Neuronal stem cell (in vitro differentiated cells): Measurements from ENCODE around the gene GRM1.

Source experiments
- DNase-seq: peaks from one replicate; pipeline ENCODE4 v3.0.0-alpha.2; 2013; ENCODE audit warnings: low spot score
- H2AFZ ChIP-seq: one replicate; pipeline ENCODE4 v1.6.1; 2013; ENCODE audit warnings: mild to moderate bottlenecking, low read length, inconsistent platforms
- H2AK5ac ChIP-seq: 2 replicates; pipeline ENCODE4 v1.6.1; 2013; ENCODE audit warnings: low read depth, mild to moderate bottlenecking, inconsistent platforms, low read length, moderate library complexity, mixed read lengths
- H2BK120ac ChIP-seq: 2 replicates; pipeline ENCODE4 v1.6.1; 2013; ENCODE audit warnings: low read depth, mild to moderate bottlenecking, inconsistent platforms, low read length, moderate library complexity, mixed read lengths
- H2BK12ac ChIP-seq: one replicate; pipeline ENCODE4 v1.6.1; 2013; ENCODE audit warnings: low read length, inconsistent platforms
- H2BK15ac ChIP-seq: 2 replicates; pipeline ENCODE4 v1.6.1; 2013; ENCODE audit warnings: mild to moderate bottlenecking, low read length, inconsistent platforms, mixed read lengths
- H2BK5ac ChIP-seq: one replicate; pipeline ENCODE4 v1.6.1; 2013; ENCODE audit warnings: inconsistent platforms, mild to moderate bottlenecking, low read length, moderate library complexity
- H3K14ac ChIP-seq: one replicate; pipeline ENCODE4 v1.6.1; 2013; ENCODE audit warnings: low read length, inconsistent platforms
- H3K18ac ChIP-seq: 2 replicates; pipeline ENCODE4 v1.6.1; 2013; ENCODE audit warnings: low read length, inconsistent platforms
- H3K23ac ChIP-seq: 2 replicates; pipeline ENCODE4 v1.6.1; 2013; ENCODE audit warnings: low read depth, mild to moderate bottlenecking, mixed read lengths, low read length, inconsistent platforms; ENCODE audit not compliant: poor library complexity
- H3K27ac ChIP-seq: replicated peaks from 3 replicates; pipeline ENCODE4 v1.5.1; 2013; ENCODE audit warnings: low read length, inconsistent platforms
- H3K27me3 ChIP-seq, 3 experiments: 2 replicates each; pipeline ENCODE4 v1.6.1; 2013; ENCODE audit warnings: low read length in 3 of 3, mild to moderate bottlenecking in 2 of 3, inconsistent platforms in 1 of 3, low read depth in 1 of 3, mixed read lengths in 1 of 3, moderate library complexity in 1 of 3; ENCODE audit not compliant: control insufficient read depth in 3 of 3, insufficient read depth in 3 of 3
- H3K36me3 ChIP-seq, 2 donors: replicated peaks in 1 of 2; 2 replicates each; pipeline ENCODE4 v1.6.1; 2013; ENCODE audit warnings: low read length in 2 of 2; ENCODE audit not compliant: control insufficient read depth in 2 of 2, insufficient read depth in 2 of 2
- H3K4ac ChIP-seq: 2 replicates; pipeline ENCODE4 v1.6.1; 2013; ENCODE audit warnings: inconsistent platforms, mild to moderate bottlenecking, low read length, moderate library complexity
- H3K4me1 ChIP-seq, 2 donors: 1 replicate in 1 of 2; 2 replicates in 1 of 2; pipeline ENCODE4 v1.6.1; 2013; ENCODE audit warnings: low read length in 2 of 2, low read depth in 1 of 2; ENCODE audit not compliant: control insufficient read depth in 2 of 2, insufficient read depth in 1 of 2
- H3K4me2 ChIP-seq: one replicate; pipeline ENCODE4 v1.6.1; 2013; ENCODE audit warnings: mild to moderate bottlenecking, low read length, inconsistent platforms; ENCODE audit not compliant: insufficient read depth, poor library complexity, severe bottlenecking
- H3K4me3 ChIP-seq, 2 donors: 2 replicates each; pipeline ENCODE4 v1.5.1; 2013; ENCODE audit warnings: low read length in 2 of 2, mild to moderate bottlenecking in 2 of 2, inconsistent platforms in 1 of 2, moderate library complexity in 1 of 2
- H3K79me1 ChIP-seq: one replicate; pipeline ENCODE4 v1.6.1; 2013; ENCODE audit warnings: low read depth, mild to moderate bottlenecking, inconsistent platforms, low read length, moderate library complexity
- H3K9ac ChIP-seq: one replicate; pipeline ENCODE4 v1.6.1; 2013; ENCODE audit warnings: mild to moderate bottlenecking, low read depth, low read length, inconsistent platforms; ENCODE audit not compliant: poor library complexity
- H3K9me3 ChIP-seq, 2 donors: replicated peaks in 1 of 2; 2 replicates each; pipeline versions ENCODE3 to v1.6.1; 2013; ENCODE audit warnings: low read length in 2 of 2, mild to moderate bottlenecking in 2 of 2, inconsistent platforms in 1 of 2, low read depth in 1 of 2, mixed read lengths in 1 of 2, moderate library complexity in 1 of 2; ENCODE audit not compliant: control insufficient read depth in 2 of 2, insufficient read depth in 1 of 2
- H4K8ac ChIP-seq: one replicate; pipeline ENCODE4 v1.6.1; 2013; ENCODE audit warnings: low read depth, mild to moderate bottlenecking, inconsistent platforms, low read length, moderate library complexity
- H4K91ac ChIP-seq: one replicate; pipeline ENCODE4 v1.6.1; 2013; ENCODE audit warnings: low read length, low read depth, mild to moderate bottlenecking, inconsistent platforms; ENCODE audit not compliant: poor library complexity
- WGBS, 2 donors: extraction: QIAGEN DNeasy Blood & Tissue Kit; methylation state at CpG; one replicate each; pipeline ENCODE4 v1.1.7; 2013; ENCODE audit warnings: missing lambda C conversion rate in 2 of 2, mixed read lengths in 1 of 2; ENCODE audit not compliant: insufficient read length in 2 of 2, insufficient replicate concordance in 1 of 2; ENCODE audit errors: extremely low coverage in 2 of 2; 5-methylcytosine and 5-hydroxymethylcytosine counted together

GRM1 gene

DNA sequence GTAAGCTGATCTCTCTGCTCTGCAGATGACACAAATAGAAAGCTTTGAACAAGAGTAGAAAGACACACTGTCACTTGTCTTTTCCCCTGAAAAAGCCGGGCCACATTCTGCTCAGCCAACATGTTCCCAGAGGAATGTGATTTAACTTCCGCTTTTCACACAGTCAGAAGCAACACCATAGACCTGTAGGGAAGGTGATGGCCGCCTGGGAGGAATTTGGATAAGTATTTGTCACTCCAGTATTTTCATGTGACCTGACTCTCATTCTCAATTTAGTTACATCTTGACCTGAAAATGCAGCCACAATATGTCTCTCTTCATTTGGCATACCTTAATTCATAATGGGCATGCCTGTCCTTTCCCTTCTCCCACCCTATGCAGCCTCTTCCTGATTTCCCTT, 2.0 kb upstream of the GRM1 start:
- H3K27me3 ChIP-seq = peaks cover 0 to 27% (median 16%) of the 10 kb centered on the region in 3 experiments

DNA sequence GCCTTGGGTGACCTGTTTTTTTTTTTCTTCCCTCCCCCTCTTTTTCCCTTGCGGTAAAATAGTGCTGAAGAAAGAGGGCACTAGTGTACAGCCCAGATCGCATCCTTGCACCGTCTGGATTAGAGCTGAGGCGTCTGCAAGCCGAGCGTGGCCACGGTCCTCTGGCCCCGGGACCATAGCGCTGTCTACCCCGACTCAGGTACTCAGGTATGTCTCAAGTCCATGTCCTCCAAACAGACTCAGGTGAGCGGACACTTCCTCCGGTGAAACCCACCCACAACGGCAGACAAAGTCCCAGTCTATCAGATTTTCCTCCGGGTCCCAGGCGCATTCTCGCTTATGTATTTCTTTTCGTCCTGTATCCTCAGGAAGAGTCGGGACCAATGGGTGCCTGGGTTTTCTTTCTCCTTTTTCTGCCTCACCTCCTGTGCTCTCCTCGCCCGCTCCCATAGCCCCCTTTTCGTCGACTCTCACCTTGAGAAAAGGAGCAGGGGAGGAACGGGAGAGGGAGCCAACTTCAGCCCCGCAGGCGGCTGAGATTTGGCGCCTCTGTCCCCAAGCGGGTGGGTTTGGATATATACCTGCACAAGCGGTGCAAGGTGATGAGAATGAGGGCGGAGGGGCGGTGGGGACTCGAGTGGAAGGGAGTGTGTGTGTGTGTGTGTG, 1.1 kb upstream of the GRM1 start:
- Histone ChIP-seq H2AK5ac (no peak overlapping the region), H3K27me3 (peaks cover 0 to 32% (median 16%) of the 10 kb centered on the region in 3 experiments), H3K23ac (no peak overlapping the region), H3K36me3 (no peaks in the 10 kb centered on the region), H3K9ac (no peak overlapping the region), H3K4ac (no peak overlapping the region), H3K79me1 (no peaks in the 10 kb centered on the region), H2BK12ac (no peak overlapping the region), H3K18ac (no peak overlapping the region), H3K4me1 (peaks cover 0 to 5% of the 10 kb centered on the region in 2 donors), H4K91ac (no peak overlapping the region), H3K14ac (no peak overlapping the region), H3K4me3 (peak overlapping the region; percentile 21 to 71), H2BK5ac (no peak overlapping the region), H2BK15ac (no peak overlapping the region), H2BK120ac (no peak overlapping the region), H4K8ac (no peak overlapping the region), H3K27ac (no peak overlapping the region), H3K9me3 (no peaks in the 10 kb centered on the region), H3K4me2 (peak overlapping the region; percentile 65), H2AFZ (peak overlapping the region; percentile 54)
- peak; percentile 36 for DNase-seq
- no CpG with 5 or more reads among the region's 31 CpGs for WGBS, 2 donors

More for the DNA sequence above, 2.0 kb upstream of the GRM1 start:
- DNase-seq = no peak
- no peak overlapping the region for H2BK15ac ChIP-seq
- H2AFZ ChIP-seq = no peak overlapping the region
- H3K27ac ChIP-seq = no peak overlapping the region
- H2BK120ac ChIP-seq = no peak overlapping the region
- H2BK12ac ChIP-seq = no peak overlapping the region
- no peak overlapping the region for H3K14ac ChIP-seq
- H2BK5ac ChIP-seq = no peak overlapping the region
- no peak overlapping the region for H4K8ac ChIP-seq
- WGBS, 2 donors = no CpG with 5 or more reads among the region's 3 CpGs
- no peak overlapping the region for H4K91ac ChIP-seq
- no peaks in the 10 kb centered on the region for H3K79me1 ChIP-seq
- H3K23ac ChIP-seq = no peak overlapping the region
- no peaks in the 10 kb centered on the region for H3K36me3 ChIP-seq
- H3K9me3 ChIP-seq = no peaks in the 10 kb centered on the region
- no peak overlapping the region for H3K4ac ChIP-seq
- H3K9ac ChIP-seq = no peak overlapping the region
- no peak overlapping the region for H3K4me2 ChIP-seq
- H2AK5ac ChIP-seq = no peak overlapping the region
- peaks cover 0 to 5% of the 10 kb centered on the region in 2 donors for H3K4me1 ChIP-seq
- H3K18ac ChIP-seq = no peak overlapping the region
- H3K4me3 ChIP-seq = no peak overlapping the region

DNA sequence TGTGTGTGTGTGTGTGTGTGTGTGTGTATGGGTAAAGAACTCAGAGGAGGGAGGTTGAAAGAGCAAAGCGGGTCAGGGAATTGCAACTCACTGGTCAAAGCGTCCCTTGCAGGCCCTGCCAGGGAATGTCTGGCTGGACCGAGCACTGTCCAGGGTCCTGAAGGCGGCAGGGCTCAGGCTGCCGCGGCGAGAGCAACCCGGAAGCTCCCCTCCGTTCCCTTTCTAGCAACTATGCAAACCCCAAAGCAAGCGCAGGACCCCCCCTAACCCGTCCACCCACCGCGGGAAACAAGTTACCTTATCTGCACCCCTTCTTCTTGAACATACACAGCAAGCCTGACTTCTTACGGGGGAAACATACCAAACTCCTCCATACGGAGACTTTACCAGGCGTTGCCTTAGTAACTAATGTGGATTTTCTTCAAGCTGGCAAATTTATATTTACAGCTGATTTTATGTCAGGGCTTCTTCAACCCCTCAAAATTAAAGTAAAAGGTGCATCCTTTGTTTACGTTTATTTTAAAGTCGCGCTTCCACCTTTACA, 538 bp upstream of the GRM1 start:
- H2AFZ ChIP-seq = peak overlapping the region; percentile 54
- H4K8ac ChIP-seq = no peak overlapping the region
- no peak overlapping the region for H2AK5ac ChIP-seq
- no peak overlapping the region for H3K18ac ChIP-seq
- DNase-seq = peak; percentile 77
- H2BK15ac ChIP-seq = no peak overlapping the region
- no peak overlapping the region for H3K14ac ChIP-seq
- no peaks in the 10 kb centered on the region for H3K36me3 ChIP-seq
- H3K4me3 ChIP-seq = peak overlapping the region; percentile 21 to 71
- H3K4ac ChIP-seq = no peak overlapping the region
- no peaks in the 10 kb centered on the region for H3K9me3 ChIP-seq
- H2BK120ac ChIP-seq = no peak overlapping the region
- no peak overlapping the region for H3K27ac ChIP-seq
- peaks cover 0 to 5% of the 10 kb centered on the region in 2 donors for H3K4me1 ChIP-seq
- H2BK5ac ChIP-seq = no peak overlapping the region
- peak overlapping the region; percentile 65 for H3K4me2 ChIP-seq
- peaks cover 0 to 32% (median 16%) of the 10 kb centered on the region in 3 experiments for H3K27me3 ChIP-seq
- H2BK12ac ChIP-seq = no peak overlapping the region
- H3K9ac ChIP-seq = no peak overlapping the region
- no peak overlapping the region for H3K23ac ChIP-seq
- H3K79me1 ChIP-seq = no peaks in the 10 kb centered on the region
- no CpG with 5 or more reads among the region's 19 CpGs for WGBS, 2 donors
- H4K91ac ChIP-seq = no peak overlapping the region

DNA sequence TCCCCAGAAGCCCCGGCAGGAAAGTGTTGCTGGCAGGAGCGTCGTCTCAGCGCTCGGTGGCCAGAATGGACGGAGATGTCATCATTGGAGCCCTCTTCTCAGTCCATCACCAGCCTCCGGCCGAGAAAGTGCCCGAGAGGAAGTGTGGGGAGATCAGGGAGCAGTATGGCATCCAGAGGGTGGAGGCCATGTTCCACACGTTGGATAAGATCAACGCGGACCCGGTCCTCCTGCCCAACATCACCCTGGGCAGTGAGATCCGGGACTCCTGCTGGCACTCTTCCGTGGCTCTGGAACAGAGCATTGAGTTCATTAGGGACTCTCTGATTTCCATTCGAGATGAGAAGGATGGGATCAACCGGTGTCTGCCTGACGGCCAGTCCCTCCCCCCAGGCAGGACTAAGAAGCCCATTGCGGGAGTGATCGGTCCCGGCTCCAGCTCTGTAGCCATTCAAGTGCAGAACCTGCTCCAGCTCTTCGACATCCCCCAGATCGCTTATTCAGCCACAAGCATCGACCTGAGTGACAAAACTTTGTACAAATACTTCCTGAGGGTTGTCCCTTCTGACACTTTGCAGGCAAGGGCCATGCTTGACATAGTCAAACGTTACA, 817 bp downstream of the GRM1 start:
- Histone ChIP-seq H3K79me1 (no peaks in the 10 kb centered on the region), H2BK12ac (no peak overlapping the region), H3K4me3 (no peak overlapping the region), H3K27ac (no peak overlapping the region), H3K27me3 (peaks cover 0 to 32% (median 16%) of the 10 kb centered on the region in 3 experiments), H3K4ac (no peak overlapping the region), H2AFZ (no peak overlapping the region), H3K23ac (no peak overlapping the region), H3K14ac (no peak overlapping the region), H3K4me2 (no peak overlapping the region), H4K91ac (no peak overlapping the region), H2BK120ac (no peak overlapping the region), H2BK5ac (no peak overlapping the region), H3K4me1 (peaks cover 0 to 5% of the 10 kb centered on the region in 2 donors), H4K8ac (no peak overlapping the region), H3K36me3 (no peaks in the 10 kb centered on the region), H3K9ac (no peak overlapping the region), H2BK15ac (no peak overlapping the region), H3K18ac (no peak overlapping the region), H2AK5ac (no peak overlapping the region), H3K9me3 (no peaks in the 10 kb centered on the region)
- DNase-seq = no peak
- no CpG with 5 or more reads among the region's 25 CpGs for WGBS, 2 donors
